GM13976 (cell line): Measurements from ENCODE around the gene ABCG8.

Experiments
- DNase-seq: peaks from one replicate; pipeline ENCODE4 v3.0.0; 2012; ENCODE audit warnings: low spot score
- CTCF ChIP-seq: IDR thresholded peaks from 2 replicates; pipeline ENCODE4 v1.5.1; 2012; ENCODE audit warnings: borderline replicate concordance, mild to moderate bottlenecking; ENCODE audit not compliant: insufficient read depth; ENCODE audit errors: extremely low read depth, missing control alignments, control extremely low read depth
- in situ Hi-C: fragments of 300-500 bp; cut with MboI; formaldehyde crosslinking; loops from one replicate; pipeline ENCODE4 v1.12.0; 2022; ENCODE audit warnings: low sequenced_read_pairs, mixed read lengths, inconsistent platforms; ENCODE audit not compliant: unreplicated experiment

ABCG8 gene

GRCh38 chr2:43824512-43824911, 14.3 kb upstream of the ABCG8 start:
- in situ Hi-C loops, result no loop called here
- no peak for TF ChIP-seq CTCF
- DNase-seq, result no peak

GRCh38 chr2:43824951-43825493, 13.7 kb upstream of the ABCG8 start:
- DNase-seq, result no peak
- no peak for TF ChIP-seq CTCF
- in situ Hi-C loops, result no loop called here

- no peak for DNase-seq
- in situ Hi-C loops, result no loop called here
- TF ChIP-seq CTCF, result no peak
These were observed 12.9 kb upstream of the ABCG8 start for GRCh38 chr2:43825841-43826240.

GRCh38 chr2:43826305-43827250, 12.2 kb upstream of the ABCG8 start:
- in situ Hi-C loops, result no loop called here
- no peak for TF ChIP-seq CTCF
- DNase-seq, result no peak

GRCh38 chr2:43831543-43832294, 7.1 kb upstream of the ABCG8 start:
- TF ChIP-seq CTCF, result no peak
- in situ Hi-C loops, result no loop called here
- no peak for DNase-seq

GRCh38 chr2:43832457-43832856, 6.3 kb upstream of the ABCG8 start:
- no peak for TF ChIP-seq CTCF
- DNase-seq, result no peak
- in situ Hi-C loops, result no loop called here
